ENCODE results near the gene ADRB2.

ADRB2 gene

DNA sequence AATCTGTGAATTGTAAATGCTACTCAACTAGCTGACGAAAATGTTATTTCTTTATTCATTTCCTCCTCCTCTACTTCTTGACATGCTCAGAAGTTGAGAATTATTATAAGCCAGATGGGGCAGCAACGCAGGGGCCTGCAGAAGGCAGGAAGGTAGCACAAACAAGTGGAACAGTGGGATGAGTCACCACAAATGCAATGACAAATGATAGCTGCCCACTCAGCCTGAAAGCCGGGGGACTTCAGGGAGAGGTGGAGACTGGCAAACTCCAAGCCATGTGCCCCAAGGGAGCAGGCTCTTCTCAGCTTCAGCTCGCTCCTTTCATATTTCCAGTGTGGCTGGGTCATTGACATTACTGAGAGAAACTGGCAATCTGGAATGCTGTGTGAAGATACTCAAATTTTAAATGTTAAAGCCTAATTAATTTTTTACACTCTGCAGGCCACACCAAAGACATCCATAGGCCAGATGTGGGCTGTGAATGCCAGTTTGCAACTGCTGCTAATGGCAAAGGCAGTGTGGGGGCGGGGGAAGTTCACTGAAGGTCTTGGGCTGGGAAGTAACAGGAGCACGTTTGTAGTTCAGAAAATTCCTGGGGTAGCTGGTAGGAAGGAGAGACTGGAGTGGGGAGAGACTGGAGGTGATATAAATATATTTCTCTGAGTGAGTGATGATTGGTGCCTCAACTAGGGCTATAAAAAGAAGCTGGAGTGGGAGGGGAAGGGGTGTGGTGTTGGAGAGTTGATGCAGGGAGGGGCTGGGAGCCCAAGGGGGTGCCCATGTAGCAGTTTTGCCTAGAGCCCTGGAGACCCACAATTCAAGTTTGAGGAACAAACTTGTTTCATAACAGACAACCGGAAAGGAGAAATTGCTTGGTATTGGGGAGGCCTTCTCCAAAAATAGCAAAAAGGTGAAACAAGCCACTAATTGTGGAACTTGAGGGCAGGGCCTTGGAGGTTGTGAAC, 20.8 kb upstream of the ADRB2 start:
- no peak for DNase-seq

DNA sequence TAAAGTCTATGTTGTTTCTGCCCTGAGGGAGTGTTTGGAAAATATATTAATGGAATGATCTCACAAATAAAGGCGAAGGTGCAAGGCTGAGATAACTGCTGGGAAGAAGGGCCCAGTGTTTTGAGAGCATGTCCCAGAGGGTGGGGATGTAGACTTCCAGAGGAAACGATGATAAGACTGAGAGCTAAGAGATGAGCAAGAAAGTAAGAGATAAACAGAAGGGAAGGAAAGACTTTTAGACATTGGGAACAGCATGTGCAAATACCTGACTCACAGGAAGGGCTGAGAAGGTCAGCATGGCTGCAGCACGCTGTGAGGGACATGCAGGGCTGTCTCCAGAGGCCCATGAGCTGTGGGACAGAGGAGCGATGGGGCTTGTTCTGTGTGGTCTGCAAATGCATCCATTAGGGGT, 19.9 kb upstream of the ADRB2 start:
- DNase-seq = no peak

- no peak for DNase-seq
Measured at GRCh38 chr5:148807851-148808250, 18.6 kb upstream of the ADRB2 start.

DNA sequence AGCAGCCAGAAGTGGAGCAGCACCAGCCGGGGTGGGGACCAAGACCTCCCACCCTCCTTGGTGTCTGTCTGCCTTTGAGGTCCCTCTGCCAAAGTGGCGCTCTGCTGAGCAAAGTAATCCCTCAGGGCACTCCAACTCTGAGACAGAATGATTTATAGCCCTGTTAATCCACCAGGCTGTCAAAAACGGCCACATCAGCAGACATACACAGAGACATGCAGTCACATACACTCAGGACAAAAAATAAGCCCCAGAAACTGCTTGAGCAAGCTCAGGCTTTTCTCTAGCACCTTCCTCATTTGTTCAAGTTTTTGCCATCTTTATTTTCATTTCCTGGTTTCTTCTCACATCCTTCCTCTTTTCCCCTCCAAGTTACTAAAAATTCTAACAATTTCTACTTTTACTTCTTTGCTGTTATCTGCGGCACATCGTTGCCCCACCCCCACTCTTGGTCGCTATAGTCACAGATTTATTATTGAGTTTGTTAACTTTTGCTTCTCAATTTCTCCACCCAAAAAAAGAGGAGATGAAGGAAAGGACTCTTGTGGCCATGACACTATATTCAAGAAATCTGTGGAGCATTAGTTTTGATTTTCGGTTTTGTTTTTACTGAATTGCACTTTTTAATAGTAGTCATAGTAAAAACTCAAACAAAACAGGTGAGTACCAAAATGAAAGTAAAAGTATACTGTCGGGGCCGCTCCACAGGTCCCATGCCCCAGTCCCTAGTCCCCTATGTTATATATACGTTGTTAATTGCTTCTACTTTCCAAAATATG, 17.4 kb upstream of the ADRB2 start:
- DNase-seq = no peak

DNA sequence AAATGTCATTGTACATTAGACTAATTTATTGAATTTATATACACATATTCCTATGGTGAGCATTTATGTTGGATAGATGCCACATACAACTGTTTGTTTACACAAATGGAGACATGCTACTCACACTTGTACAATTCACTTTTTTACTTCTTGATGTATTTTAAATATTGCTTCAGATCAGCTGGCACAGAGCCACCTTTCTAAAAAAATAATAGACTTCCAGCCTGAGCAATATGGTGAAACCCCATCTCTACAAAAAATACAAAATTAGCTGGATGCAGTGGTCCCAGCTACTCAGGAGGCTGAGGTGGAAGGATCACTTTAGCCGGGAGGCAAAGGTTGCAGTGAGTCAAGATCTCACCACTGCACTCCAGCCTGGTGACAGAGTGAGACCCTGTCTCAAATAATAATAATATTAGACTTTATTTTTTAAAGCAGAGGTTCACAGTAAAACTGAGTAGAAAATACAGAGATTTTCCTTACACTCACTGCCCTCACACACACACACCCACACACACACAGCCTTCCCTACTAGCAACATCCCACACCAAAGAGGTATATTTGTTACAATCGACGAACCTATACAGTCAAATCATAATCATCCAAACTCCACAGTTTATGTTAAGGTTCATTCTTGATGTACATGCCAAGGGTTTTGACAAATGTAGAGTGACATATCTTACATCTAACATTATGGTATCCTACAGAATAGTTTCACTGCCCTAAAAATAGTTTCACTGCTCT, 16.5 kb upstream of the ADRB2 start:
- no peak for DNase-seq

GRCh38 chr5:148810823-148811222, 15.6 kb upstream of the ADRB2 start:
- no peak for DNase-seq

GRCh38 chr5:148811756-148812155, 14.7 kb upstream of the ADRB2 start:
- no peak for DNase-seq

DNA sequence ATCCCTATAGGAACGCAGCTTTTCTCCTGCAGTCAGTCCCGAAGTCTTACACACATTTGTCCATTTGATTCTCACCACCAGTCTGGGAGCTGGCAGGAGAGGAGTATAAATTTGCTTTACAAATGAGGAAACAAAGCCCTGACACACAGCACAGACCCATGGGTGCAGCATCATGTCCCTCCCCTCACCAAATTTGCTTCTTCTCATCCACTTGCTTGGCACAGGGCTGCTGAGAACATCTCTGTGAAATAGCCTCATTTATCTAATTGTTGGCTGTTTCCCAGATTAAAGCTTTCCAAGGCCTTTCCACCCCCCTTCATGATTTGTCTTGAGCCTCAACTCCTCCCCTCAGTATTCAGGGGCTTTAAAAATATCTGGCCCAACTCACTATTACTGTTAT, 11.3 kb upstream of the ADRB2 start:
- no peak for DNase-seq

GRCh38 chr5:148815578-148815977, 10.8 kb upstream of the ADRB2 start:
- no peak for DNase-seq

GRCh38 chr5:148816357-148816756, 10.1 kb upstream of the ADRB2 start:
- no peak for DNase-seq

GRCh38 chr5:148816782-148817181, 9.6 kb upstream of the ADRB2 start:
- no peak for DNase-seq

GRCh38 chr5:148817606-148818005, 8.8 kb upstream of the ADRB2 start:
- no peak for DNase-seq

- no peak for DNase-seq
Measured at GRCh38 chr5:148820461-148821395, 5.7 kb upstream of the ADRB2 start.

DNA sequence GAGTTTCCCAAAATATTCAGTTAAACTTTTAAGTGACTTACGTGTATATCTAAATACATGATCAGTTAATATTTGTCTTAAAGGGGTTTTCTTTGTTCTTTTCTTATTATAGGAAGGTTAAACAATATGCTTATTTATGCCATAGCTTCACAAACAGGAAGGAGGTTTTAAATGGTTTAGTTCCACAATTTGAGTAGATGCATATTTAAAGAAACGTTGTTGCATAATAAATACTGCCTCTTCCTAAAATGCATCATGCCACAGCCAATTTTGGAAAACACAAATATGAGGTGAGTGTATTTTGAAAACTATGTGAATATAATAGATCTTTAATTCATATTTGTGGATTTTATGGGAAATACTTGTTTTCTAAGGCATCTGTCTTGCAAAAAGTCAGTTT, 2.5 kb upstream of the ADRB2 start:
- DNase-seq = no peak

DNA sequence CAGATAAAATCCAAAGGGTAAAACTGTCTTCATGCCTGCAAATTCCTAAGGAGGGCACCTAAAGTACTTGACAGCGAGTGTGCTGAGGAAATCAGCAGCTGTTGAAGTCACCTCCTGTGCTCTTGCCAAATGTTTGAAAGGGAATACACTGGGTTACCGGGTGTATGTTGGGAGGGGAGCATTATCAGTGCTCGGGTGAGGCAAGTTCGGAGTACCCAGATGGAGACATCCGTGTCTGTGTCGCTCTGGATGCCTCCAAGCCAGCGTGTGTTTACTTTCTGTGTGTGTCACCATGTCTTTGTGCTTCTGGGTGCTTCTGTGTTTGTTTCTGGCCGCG, 727 bp upstream of the ADRB2 start:
- DNase-seq = no peak

- DNase-seq = no peak
Measured at GRCh38 chr5:148826739-148827070, 294 bp downstream of the ADRB2 start.

- DNase-seq = no peak
Measured at GRCh38 chr5:148827723-148828122, 1.3 kb downstream of the ADRB2 start.

- no peak for DNase-seq
Measured at GRCh38 chr5:148828511-148829247, 2.3 kb downstream of the ADRB2 start.

GRCh38 chr5:148829248-148829594, 2.8 kb downstream of the ADRB2 start:
- DNase-seq = no peak

GRCh38 chr5:148829734-148830133, 3.3 kb downstream of the ADRB2 start:
- no peak for DNase-seq

GRCh38 chr5:148830211-148830610, 3.8 kb downstream of the ADRB2 start:
- no peak for DNase-seq

Data from NCI-H2081 (cell line).